ENCODE data around the gene SNX27.

- TF ChIP-seq CTCF (IDR thresholded peaks at IDR 0.05): no peak
- no peak for TF ChIP-seq POLR2A (IDR thresholded peaks at IDR 0.05)
These were observed 125.2 kb downstream of the SNX27 start for GRCh38 chr1:151737026-151737425.

Data from right lobe of liver (tissue), 4 donors.